Femur (tissue), 1 donor: Measurements from ENCODE around the gene LYZL2.
A peak's percentile ranks its signal among the peaks of the same experiment; 100 is the strongest.

Experiments
- DNase-seq: peaks from one replicate; pipeline ENCODE4 v3.0.0-alpha.2; 2017

Gene LYZL2

DNA sequence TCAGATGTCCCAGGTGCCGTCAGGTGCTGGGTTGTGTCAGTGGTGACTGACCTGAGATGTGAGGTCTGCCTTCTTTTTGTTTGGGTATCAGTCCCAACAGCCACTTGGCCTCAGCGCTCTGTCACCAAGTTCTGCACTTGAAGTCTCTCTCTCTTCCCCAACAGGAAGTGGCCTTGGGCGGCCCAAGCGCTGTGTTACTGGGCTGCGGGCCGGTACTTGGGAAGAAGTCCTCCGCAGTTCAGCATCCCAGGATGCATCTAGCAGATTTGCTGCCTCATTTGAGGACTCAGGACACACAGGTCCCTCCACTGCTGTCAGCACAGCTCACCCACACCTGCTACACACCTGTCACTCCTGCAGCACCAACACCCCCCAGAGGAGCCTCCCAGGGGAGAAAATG is 40.1 kb downstream of the LYZL2 start:
- no peak for DNase-seq

DNA sequence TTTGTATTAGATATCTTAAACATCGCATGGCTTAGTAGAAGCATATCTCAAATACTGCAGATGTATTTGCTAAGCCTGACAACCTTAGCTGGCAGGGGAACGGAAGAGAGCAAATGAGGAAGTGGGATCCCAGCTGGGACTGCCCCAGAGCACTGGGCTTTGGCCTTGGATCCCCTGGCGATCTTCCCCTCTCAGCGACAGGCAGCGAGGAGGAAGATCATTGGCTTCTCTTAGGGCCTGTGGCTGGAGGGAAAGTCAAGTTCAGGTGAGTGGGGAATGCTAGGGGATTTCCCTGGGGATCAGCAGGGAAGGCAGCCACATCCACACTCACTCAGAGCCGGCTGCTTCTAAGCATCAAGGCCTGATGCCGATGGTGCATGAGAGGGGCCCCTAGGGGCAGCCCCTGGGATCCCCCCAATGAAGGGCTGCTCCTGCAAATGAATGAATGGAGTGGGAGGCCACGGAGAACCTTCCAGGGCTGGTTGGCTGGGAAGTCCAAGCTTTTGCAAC is 42.0 kb downstream of the LYZL2 start:
- no peak for DNase-seq

DNA sequence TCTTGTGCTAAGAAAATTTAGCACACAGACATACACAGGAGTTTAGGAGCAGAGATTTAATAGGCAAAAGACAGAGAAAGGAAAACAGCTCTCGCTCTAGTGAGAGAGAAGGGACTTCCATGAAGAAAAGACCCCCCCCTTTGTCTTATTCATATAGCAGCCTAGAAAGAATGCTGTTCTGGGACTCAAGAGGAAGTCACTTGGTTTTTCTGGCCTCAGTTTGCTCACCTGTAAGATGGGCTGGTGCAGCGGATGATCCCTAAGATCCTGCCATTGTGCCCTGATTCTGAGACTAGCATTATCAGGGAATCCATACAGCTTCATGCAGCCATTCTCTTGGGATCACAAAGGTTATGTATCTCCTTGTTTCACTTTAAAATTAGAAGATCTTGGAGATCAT is 42.7 kb downstream of the LYZL2 start:
- no peak for DNase-seq

DNA sequence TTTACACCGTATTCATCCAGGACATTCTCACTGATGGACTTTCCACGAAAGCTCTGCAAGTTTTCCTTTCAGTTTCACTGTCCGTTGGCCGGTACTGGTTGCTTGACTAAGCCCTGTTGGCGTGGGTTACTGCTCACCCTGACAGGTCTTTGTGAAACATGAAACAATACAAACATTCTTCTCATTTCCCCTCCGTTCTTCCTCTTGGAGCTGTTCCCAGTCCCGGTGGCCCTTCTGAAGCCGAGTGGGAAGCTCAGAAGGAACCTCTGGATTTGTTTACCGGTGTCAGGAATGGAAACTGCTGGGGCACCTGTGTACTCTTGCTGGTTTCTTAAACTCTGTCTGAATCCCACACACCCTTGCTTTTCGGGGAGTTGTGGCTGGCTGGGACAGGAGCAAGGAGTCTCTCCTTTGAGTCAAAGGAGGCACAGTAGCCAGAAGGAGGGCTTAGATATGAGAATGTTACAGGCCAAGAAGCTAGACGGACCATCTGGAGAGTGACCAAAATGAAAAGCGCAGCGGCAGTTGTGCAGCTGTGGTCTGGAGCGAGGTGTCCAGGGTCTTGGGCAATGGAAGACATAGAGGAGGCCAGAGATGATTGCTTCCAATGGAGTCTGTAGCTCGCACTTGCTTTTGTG is 45.7 kb downstream of the LYZL2 start:
- peak; percentile 83 for DNase-seq

DNA sequence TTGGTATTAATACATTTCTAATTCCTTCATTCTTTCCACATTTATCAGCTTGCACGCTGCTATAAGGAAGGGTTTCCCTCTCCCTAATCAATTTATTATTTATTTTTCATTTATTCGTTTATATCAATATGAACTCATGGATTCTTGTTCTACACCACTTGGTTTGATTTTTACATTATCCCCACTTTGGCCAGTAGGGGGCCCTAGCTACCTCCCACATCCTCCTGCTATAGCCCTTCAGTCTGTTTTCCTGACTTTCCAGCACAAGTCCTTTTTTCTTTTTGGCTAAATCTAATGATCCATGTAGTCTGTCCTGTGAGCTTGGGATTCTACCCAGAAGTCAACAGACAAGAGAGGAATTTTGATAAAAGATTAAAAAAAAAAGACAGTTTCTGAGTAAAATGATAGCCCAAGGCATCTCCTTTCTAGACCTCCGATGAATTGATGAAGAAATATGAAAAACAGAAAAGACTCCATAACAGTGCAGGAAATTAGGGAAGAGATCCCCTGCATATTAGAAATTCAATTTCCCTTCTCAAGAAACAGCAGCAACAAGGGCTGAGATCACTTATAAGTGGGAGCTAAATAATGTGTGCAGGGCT is 47.7 kb downstream of the LYZL2 start:
- no peak for DNase-seq

DNA sequence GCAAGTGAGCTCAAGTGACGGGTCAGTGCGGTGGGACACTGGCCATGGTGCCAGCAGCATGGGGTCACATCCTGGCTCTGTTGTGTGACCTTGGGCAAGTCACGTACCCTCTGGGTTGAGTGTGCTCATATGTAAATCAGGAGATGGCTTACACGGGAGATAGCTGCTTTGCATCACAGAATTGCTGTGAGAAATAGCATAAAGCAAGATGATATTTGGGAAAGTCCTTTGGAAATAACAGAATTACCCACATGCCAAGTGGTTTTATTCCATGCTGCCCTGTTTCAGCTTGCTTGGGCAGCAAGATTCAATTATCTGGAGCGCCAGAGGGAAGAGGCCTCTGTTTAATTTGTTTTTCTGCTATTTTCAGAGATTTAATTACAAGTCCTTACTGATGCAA is 48.9 kb downstream of the LYZL2 start:
- no peak for DNase-seq

DNA sequence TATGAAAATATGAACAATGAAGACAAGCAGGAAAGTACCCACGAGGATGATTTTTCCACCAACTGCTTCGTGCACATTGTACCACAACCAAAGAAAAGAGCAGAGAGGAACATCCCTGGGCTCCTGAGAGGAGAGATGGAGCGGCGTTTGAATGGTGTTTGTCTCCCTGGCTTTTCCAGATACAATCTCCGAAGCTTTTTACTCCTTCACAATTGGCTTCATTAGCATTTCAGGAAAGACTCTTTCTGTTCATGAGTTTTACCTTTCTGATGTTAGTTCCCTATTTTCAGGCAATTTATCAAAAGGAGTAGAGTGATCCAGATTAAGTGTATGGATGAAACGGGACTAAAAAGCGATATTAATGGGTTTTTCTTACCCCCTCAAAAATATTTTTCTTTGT is 49.3 kb downstream of the LYZL2 start:
- DNase-seq: no peak

DNA sequence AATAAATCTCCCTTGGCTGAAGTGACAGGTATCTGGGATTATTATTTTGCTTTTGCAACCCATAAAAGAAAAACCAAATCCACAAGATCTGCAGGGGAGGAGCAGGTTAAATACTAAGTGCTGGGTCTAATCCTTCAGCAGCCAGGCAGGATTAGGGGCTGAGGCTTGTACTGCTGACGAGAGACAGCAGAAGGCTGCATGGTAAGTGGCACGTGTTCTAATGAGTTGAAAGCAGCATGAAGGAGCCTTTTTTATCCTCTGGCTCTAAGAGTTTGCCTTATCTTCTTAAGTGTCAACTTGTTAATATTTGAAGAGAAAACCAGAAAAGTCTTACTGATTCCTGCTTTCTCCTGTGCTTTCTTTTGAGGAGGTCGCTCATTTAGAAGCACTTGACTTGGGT is 50.0 kb downstream of the LYZL2 start:
- no peak for DNase-seq

DNA sequence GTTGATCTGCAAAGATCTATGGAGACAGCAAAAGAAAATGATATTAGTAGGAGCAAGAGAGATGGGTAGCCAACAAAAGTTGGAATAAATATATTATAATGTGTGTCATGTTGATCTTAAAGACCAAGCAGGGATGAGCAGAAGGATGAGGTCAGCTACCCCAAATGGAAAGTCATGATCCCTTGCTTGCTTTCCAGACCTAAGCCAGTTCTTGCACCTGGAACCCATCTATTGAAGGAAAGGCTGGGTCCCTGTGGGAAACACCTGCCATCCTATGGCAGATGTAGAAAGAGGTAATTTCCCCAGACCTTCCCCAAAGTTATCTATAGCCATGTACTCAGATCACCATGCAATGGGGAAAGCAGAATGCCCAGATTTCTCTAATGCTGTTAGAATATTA is 52.5 kb downstream of the LYZL2 start:
- no peak for DNase-seq

DNA sequence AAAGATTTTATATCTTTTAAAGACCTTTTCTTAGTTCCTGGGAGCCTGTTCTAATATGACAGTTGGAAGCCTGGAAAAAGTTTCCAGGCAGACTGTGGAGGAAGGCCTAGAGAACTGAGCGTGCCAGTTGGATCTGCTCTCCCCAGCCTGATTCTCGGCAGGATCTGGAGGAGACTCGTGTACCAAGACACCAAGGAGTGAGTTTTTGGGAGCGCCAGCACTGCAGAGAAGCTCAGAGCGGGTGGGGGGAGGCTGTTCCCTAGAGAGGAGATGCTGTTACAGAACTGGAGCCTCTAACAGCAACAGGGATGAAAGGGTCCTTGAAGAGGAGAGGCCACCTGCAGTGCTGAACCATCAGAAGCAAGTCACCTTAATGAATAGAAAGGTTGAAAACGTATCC is 52.9 kb downstream of the LYZL2 start:
- DNase-seq: peak; percentile 58

DNA sequence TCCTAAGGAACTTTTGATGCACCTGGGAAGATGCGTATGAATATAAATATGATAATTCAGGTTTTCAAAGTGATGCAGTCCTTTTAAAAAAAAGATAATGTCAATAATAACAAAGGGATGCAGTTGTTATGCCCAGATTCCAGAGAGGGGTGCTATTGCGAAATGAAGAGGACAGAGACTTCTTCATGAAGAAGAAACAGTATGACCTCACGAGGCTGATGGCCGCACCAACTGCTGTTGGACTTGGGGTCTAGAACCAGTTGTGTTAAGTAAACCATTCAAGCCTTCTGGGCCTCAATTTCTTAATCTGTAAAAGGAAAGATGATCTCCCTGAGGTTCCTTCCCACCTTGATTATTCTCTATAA is 55.1 kb downstream of the LYZL2 start:
- no peak for DNase-seq

DNA sequence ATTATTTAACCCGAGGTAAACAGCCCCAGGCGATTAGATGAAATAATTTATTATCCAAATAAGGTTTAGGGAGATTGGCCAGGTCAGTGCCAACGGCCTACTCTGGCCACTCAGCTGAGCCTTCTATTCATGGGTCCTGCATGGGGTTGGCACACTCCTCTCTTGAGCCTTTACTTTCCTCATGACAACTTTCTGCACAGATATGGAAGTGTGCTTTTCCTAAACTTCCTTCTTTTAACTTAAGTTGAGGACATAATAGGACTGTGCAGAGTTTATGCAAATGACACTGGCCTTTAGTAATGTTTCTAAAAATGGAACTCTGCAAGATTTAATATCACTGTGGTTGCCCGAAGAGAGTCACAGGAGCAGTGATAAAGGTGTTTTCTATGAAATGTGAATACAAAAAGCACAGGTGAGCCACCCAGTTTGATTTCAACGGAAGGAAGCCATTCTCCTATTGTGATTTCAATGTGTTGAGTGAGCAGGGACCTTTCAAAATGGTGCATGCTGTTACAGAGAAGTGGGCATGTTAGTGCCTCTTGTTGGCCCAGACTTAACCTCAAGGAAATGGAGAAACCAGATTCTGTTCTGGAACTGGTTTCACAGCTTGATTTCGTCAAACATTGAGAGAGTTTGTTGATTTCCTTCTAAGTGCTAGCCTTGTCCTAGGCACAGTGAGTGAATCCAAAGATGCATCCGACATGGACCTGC is 55.7 kb downstream of the LYZL2 start:
- no peak for DNase-seq

DNA sequence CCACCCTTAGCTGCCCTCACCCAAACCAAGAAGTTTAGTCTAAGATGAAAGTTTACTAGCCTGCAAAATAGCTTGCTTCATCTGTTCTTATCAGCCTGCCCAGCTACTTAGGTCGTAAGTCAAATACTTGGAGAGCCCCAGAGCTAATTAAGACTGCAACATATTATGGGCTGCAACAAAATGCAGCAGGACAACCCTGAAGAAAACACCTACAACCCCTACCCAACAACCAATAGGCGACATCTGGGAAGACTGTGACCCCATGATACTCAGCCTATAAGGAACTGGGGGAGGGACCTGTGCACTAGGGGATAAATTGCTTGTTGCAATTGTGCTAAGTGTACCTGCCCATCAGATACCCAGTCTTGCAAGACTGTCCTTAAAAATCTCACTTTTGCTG is 64.1 kb downstream of the LYZL2 start:
- no peak for DNase-seq

DNA sequence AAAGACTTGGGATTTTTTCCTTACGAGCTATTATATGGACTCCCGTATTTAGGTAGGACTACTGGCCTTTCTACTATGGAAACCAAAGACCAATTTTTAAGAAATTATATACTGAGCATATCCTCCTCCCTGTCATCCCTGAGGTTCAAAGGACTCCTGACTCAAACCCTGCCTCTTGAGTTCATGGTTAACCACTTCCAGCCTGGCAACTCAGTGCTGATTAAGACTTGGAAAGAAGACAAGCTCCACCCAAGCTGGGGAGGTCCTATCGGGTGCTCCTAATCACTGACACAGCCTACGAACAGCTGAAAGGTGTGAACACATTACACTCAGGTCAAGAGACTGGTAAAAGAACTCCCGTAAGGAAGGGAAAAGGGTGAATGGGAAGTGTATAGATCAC is 66.8 kb downstream of the LYZL2 start:
- no peak for DNase-seq
